Transverse colon (tissue), 4 donors: ENCODE data around the gene MOAP1. TPM values are rescaled to one million over a fixed set of nuclear protein-coding genes. Genes with fewer than 3 reads are reported as not detected.

Experiments
- DNase-seq: peaks from one replicate; pipeline ENCODE4 v3.0.0-alpha.2; 2019
- H3K27ac ChIP-seq, 4 donors: fragments of 200-600 bp; sonication (generic); 2 replicates each; pipeline ENCODE4 v1.5.1; 2016 to 2018; ENCODE audit warnings: inconsistent platforms in 4 of 4
- H3K27me3 ChIP-seq: fragments of 200-600 bp; sonication (generic); 2 replicates; pipeline ENCODE4 v1.5.1; 2017; ENCODE audit warnings: inconsistent platforms
- H3K36me3 ChIP-seq, 4 donors: fragments of 200-600 bp; sonication (generic); 2 replicates each; pipeline ENCODE4 v1.5.1; 2017 to 2019; ENCODE audit warnings: inconsistent platforms in 4 of 4
- H3K4me1 ChIP-seq, 4 donors: fragments of 200-600 bp; sonication (generic); 2 replicates each; pipeline ENCODE4 v1.5.1; 2017 to 2020; ENCODE audit warnings: inconsistent platforms in 4 of 4
- H3K4me3 ChIP-seq, 4 donors: fragments of 200-600 bp; sonication (generic); 1 replicate in 1 of 4; 2 replicates in 3 of 4; pipeline versions ENCODE4 v1.5.1 to v1.6.1; 2017 to 2019; ENCODE audit warnings: inconsistent platforms in 4 of 4
- H3K9me3 ChIP-seq, 2 donors: fragments of 200-600 bp; sonication (generic); 2 replicates each; pipeline ENCODE4 v1.5.1; 2017 to 2019; ENCODE audit warnings: inconsistent platforms in 2 of 2
- EP300 ChIP-seq: sonication (generic); formaldehyde crosslinking; IDR thresholded peaks from one replicate; pipeline ENCODE4 v1.6.1; 2017; ENCODE audit warnings: antibody characterized with exemption, low read depth
- POLR2A ChIP-seq: fragments of 450-650 bp; IDR thresholded peaks from one replicate; pipeline ENCODE4 v1.6.1; 2016; ENCODE audit warnings: antibody characterized with exemption, mild to moderate bottlenecking, moderate library complexity
- POLR2AphosphoS5 ChIP-seq, 3 donors: sonication (generic); formaldehyde crosslinking; IDR thresholded peaks; one replicate each; pipeline ENCODE4 v1.6.1; 2016; ENCODE audit warnings: antibody characterized with exemption in 3 of 3
- WGBS, 2 donors: methylation state at CpG; one replicate each; pipeline ENCODE4 v1.1.5; 2018; ENCODE audit warnings: low coverage in 1 of 2; 5-methylcytosine and 5-hydroxymethylcytosine counted together
- in situ Hi-C, 4 donors: fragments of 200-750 bp; cut with MboI; loops; one replicate each; pipeline versions ENCODE4 v1.15.0 to v1.15.1; 2017; ENCODE audit warnings: low sequenced_read_pairs in 3 of 4, low pct_ligation_motif_present in 1 of 4, low pct_unique_long_range_greater_than_20kb in 1 of 4
- intact Hi-C: fragments of 100-400 bp; cut with DNase I; formaldehyde crosslinking; loops from one replicate; pipeline ENCODE4 v1.15.1; 2023; ENCODE audit warnings: low total_unique reads
- total RNA-seq, 4 donors: library from RNA; depleted of rRNA; stranded (reverse); fragments of >200 nt; gene quantifications; one replicate each; pipeline ENCODE4 v1.1.0, GENCODE V29; 2016
- TF ChIP-seq, protein P1 (sequence below), 5 experiments: fragments of 200-600 bp in 3 of 5; fragments of 450-650 bp in 2 of 5; sonication (generic) in 3 of 5; IDR thresholded peaks; 1 replicate in 2 of 5; 2 replicates in 3 of 5; pipeline ENCODE4 v1.5.1; 2016 to 2017; ENCODE audit warnings: antibody characterized with exemption in 5 of 5, inconsistent platforms in 3 of 5, mild to moderate bottlenecking in 2 of 5, moderate library complexity in 1 of 5

Gene MOAP1
- total RNA-seq, 4 donors from 2014 or later = 2.2 to 28.1 (median 12.3) TPM

GRCh38 chr14:93230539-93230938, 45.8 kb upstream of the MOAP1 start:
- Histone ChIP-seq H3K36me3 (peaks cover 0 to 22% (median 11%) of the 10 kb centered on the region in 4 donors), H3K4me1 (peaks cover 0 to 9% (median 6%) of the 10 kb centered on the region in 4 donors), H3K27ac (no peak overlapping the region), H3K9me3 (no peaks in the 10 kb centered on the region), H3K4me3 (no peak overlapping the region), H3K27me3 (no peaks in the 10 kb centered on the region)
- WGBS, 2 donors = 93 to 95% methylated on average over 2 to 16 of the region's 16 CpGs
- intact Hi-C loops (no loop called here), in situ Hi-C loops (loop anchor here in 1 of 4 donors (25.0 kb wide), 1 partner anchor 307 kb away; no protein-coding TSS in a partner anchor)
- DNase-seq = no peak
- TF ChIP-seq EP300 (no peak), POLR2AphosphoS5 (IDR thresholded peaks at IDR 0.05) (no peak), POLR2A (no peak)
- TF ChIP-seq, protein P1, sequence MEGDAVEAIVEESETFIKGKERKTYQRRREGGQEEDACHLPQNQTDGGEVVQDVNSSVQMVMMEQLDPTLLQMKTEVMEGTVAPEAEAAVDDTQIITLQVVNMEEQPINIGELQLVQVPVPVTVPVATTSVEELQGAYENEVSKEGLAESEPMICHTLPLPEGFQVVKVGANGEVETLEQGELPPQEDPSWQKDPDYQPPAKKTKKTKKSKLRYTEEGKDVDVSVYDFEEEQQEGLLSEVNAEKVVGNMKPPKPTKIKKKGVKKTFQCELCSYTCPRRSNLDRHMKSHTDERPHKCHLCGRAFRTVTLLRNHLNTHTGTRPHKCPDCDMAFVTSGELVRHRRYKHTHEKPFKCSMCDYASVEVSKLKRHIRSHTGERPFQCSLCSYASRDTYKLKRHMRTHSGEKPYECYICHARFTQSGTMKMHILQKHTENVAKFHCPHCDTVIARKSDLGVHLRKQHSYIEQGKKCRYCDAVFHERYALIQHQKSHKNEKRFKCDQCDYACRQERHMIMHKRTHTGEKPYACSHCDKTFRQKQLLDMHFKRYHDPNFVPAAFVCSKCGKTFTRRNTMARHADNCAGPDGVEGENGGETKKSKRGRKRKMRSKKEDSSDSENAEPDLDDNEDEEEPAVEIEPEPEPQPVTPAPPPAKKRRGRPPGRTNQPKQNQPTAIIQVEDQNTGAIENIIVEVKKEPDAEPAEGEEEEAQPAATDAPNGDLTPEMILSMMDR (IDR thresholded peaks at IDR 0.05) = no peak

GRCh38 chr14:93228550-93228949, 43.9 kb upstream of the MOAP1 start:
- Histone ChIP-seq H3K4me1 (peaks cover 0 to 9% (median 6%) of the 10 kb centered on the region in 4 donors), H3K27ac (no peak overlapping the region), H3K9me3 (no peaks in the 10 kb centered on the region), H3K36me3 (peaks cover 0 to 33% (median 13%) of the 10 kb centered on the region in 4 donors), H3K4me3 (no peak overlapping the region), H3K27me3 (no peaks in the 10 kb centered on the region)
- intact Hi-C loops (no loop called here), in situ Hi-C loops (loop anchor here in 1 of 4 donors (25.0 kb wide), 1 partner anchor 309 kb away; no protein-coding TSS in a partner anchor)
- WGBS, 2 donors = 89 to 91% methylated on average over 5 to 8 of the region's 8 CpGs
- TF ChIP-seq POLR2AphosphoS5 (IDR thresholded peaks at IDR 0.05) (no peak), EP300 (no peak)
- TF ChIP-seq, protein P1 (IDR thresholded peaks at IDR 0.05) = no peak
- no peak for DNase-seq

GRCh38 chr14:93223565-93223964, 38.9 kb upstream of the MOAP1 start:
- H3K4me3 ChIP-seq = no peak overlapping the region
- no peak for TF ChIP-seq EP300
- TF ChIP-seq, protein P1 (IDR thresholded peaks at IDR 0.05) = no peak
- no peak for TF ChIP-seq POLR2A
- no peak for TF ChIP-seq POLR2AphosphoS5 (IDR thresholded peaks at IDR 0.05)
- in situ Hi-C loops = no loop called here
- H3K27me3 ChIP-seq = no peaks in the 10 kb centered on the region
- peaks cover 0 to 73% (median 22%) of the 10 kb centered on the region in 4 donors for H3K36me3 ChIP-seq
- H3K27ac ChIP-seq = no peak overlapping the region
- intact Hi-C loops = no loop called here
- no peaks in the 10 kb centered on the region for H3K4me1 ChIP-seq
- no peak for DNase-seq
- H3K9me3 ChIP-seq = no peaks in the 10 kb centered on the region
- WGBS, 2 donors = 96% methylated on average over 24 of the region's 27 CpGs; no CpG with 5 or more reads in 1 of the 2 donors

GRCh38 chr14:93220509-93220908, 35.8 kb upstream of the MOAP1 start:
- H3K36me3 ChIP-seq = peaks cover 0 to 70% (median 22%) of the 10 kb centered on the region in 4 donors
- intact Hi-C loops = no loop called here

More at GRCh38 chr14:93220509-93220908, 35.8 kb upstream of the MOAP1 start:
- H3K27ac ChIP-seq = no peak overlapping the region
- no peaks in the 10 kb centered on the region for H3K27me3 ChIP-seq
- no peaks in the 10 kb centered on the region for H3K4me1 ChIP-seq
- no peak for TF ChIP-seq EP300
- TF ChIP-seq, protein P1 (IDR thresholded peaks at IDR 0.05) = no peak
- no peak for TF ChIP-seq POLR2AphosphoS5 (IDR thresholded peaks at IDR 0.05)
- no peak for DNase-seq
- no peaks in the 10 kb centered on the region for H3K9me3 ChIP-seq
- in situ Hi-C loops = no loop called here
- H3K4me3 ChIP-seq = no peak overlapping the region
